Lung (tissue), 12 donors: ENCODE measurements around the gene ASPSCR1. TPM values are rescaled to one million over a fixed set of nuclear protein-coding genes. Genes with fewer than 3 reads are reported as not detected.

Source experiments
- ATAC-seq: fragments of 200-7000 bp; cut with Tn5 transposase; one replicate; pipeline ENCODE4 v1.9.1; 2020; ENCODE audit warnings: moderate number of reproducible peaks; ENCODE audit not compliant: insufficient read depth, low FRiP score
- DNase-seq, 3 donors: peaks; one replicate each; pipeline ENCODE4 v3.0.0-alpha.2; 2013 to 2017
- H3K27ac ChIP-seq, 2 donors: one replicate each; pipeline ENCODE4 v1.5.1; 2013; ENCODE audit warnings: mild to moderate bottlenecking in 2 of 2, moderate library complexity in 2 of 2, control low read depth in 1 of 2, inconsistent platforms in 1 of 2, low read depth in 1 of 2, low read length in 1 of 2
- H3K27me3 ChIP-seq, 3 donors: one replicate each; pipeline ENCODE4 v1.5.1; 2013; ENCODE audit warnings: low read length in 2 of 3; ENCODE audit not compliant: control insufficient read depth in 3 of 3, insufficient read depth in 3 of 3
- H3K36me3 ChIP-seq, 4 donors: one replicate each; pipeline ENCODE4 v1.5.1; 2013; ENCODE audit warnings: low read length in 4 of 4, mild to moderate bottlenecking in 1 of 4, moderate library complexity in 1 of 4; ENCODE audit not compliant: control insufficient read depth in 4 of 4, insufficient read depth in 4 of 4
- H3K4me1 ChIP-seq, 5 donors: one replicate each; pipeline ENCODE4 v1.5.1; 2013; ENCODE audit warnings: low read length in 5 of 5, mild to moderate bottlenecking in 2 of 5, moderate library complexity in 1 of 5; ENCODE audit not compliant: control insufficient read depth in 5 of 5, insufficient read depth in 5 of 5
- H3K4me3 ChIP-seq: one replicate; pipeline ENCODE4 v1.5.1; 2013; ENCODE audit warnings: mild to moderate bottlenecking, control low read depth, moderate library complexity
- H3K9ac ChIP-seq, 2 donors: one replicate each; pipeline ENCODE4 v1.5.1; 2013; ENCODE audit warnings: low read length in 2 of 2, control low read depth in 1 of 2; ENCODE audit not compliant: insufficient read depth in 1 of 2
- H3K9me3 ChIP-seq, 4 donors: one replicate each; pipeline ENCODE4 v1.5.1; 2013; ENCODE audit warnings: low read length in 3 of 4, mild to moderate bottlenecking in 1 of 4, moderate library complexity in 1 of 4; ENCODE audit not compliant: control insufficient read depth in 4 of 4, insufficient read depth in 3 of 4
- CTCF ChIP-seq: IDR thresholded peaks from 2 replicates; pipeline ENCODE4 v1.5.1; 2012; ENCODE audit warnings: mild to moderate bottlenecking; ENCODE audit errors: control extremely low read depth, extremely low read depth
- WGBS, 2 donors: extraction: QIAGEN DNeasy Blood & Tissue Kit; methylation state at CpG; one replicate each; pipeline ENCODE4 v1.1.7; 2013; 5-methylcytosine and 5-hydroxymethylcytosine counted together
- polyA plus RNA-seq, 2 donors: library from polyadenylated mRNA; stranded (reverse); fragments of 200-250 nt; gene quantifications; one replicate each; pipeline ENCODE4 v1.2.1, GENCODE V29; 2013
- total RNA-seq, 2 donors: library from RNA; depleted of rRNA in 1 of 2; stranded (reverse); fragments of >200 nt in 1 of 2; gene quantifications; one replicate each; pipeline ENCODE4 v1.2.1, GENCODE V29; 2014 to 2021
- donor health status: control.
- donor health status: control.
- donor health status: Bipolar disorder and iron deficiency.
- donor health status: healthy.
- donor health status: DM: yes; HTN: yes; CAD: no.

Gene ASPSCR1
- total and polyA plus RNA-seq, 4 donors, result 22.9 to 68.6 (median 42.4) TPM

DNA sequence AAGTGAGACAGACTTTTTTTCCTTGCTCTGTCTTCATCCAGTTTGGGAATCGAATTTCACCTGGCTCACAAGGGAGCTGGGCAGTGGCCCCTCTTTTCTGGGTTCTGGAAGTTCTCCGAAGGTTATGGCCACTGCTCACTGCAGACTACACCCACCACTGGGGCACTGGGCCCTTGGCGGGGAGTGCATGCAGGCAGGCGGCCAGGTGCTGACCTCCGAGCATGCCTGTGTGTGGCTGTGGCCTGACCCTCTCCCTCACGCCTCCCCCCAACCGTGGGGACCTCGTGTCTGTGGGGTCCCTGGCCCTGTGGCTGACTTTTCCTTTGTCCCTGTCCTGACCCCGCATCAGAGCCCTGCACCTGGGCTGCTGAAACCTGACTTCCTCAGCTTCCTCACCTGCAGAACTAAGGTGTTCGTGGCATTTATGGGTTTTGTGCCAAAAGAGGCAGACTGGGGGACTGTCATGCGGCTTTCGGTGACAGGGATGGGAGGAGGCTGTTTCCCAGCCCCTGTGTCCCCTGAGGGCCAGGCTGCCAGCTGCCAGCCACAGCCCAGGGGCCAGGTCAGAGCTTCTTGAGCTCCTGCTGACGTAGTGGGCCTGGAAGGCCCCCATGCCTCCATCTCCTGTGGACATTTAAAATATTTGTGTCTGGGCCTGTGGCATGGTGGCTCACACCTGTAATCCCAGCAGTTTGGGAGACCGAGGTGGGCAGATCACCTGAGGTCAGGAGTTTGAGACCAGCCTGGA is 21.4 kb downstream of the ASPSCR1 start:
- no peak for TF ChIP-seq CTCF
- H3K4me3 ChIP-seq, result no peak overlapping the region
- DNase-seq (no peak), ATAC-seq (no peak)
- H3K9ac ChIP-seq, result no peak overlapping the region
- no peaks in the 10 kb centered on the region for H3K27me3 ChIP-seq
- peaks cover 3 to 48% (median 10%) of the 10 kb centered on the region in 5 donors for H3K4me1 ChIP-seq
- peaks cover 0 to 17% (median 1%) of the 10 kb centered on the region in 4 donors for H3K36me3 ChIP-seq
- no peak overlapping the region for H3K27ac ChIP-seq
- no peaks in the 10 kb centered on the region for H3K9me3 ChIP-seq
- WGBS, 2 donors, result 89 to 90% methylated on average over 13 to 14 of the region's 14 CpGs

- Histone ChIP-seq H3K9ac (no peak overlapping the region), H3K4me1 (peaks cover 0 to 43% (median 8%) of the 10 kb centered on the region in 5 donors), H3K9me3 (no peaks in the 10 kb centered on the region), H3K27ac (peak overlapping the region in 1 of 2 donors; percentile 36), H3K36me3 (peaks cover 0 to 17% (median 1%) of the 10 kb centered on the region in 4 donors), H3K4me3 (no peak overlapping the region), H3K27me3 (no peaks in the 10 kb centered on the region)
- ATAC-seq, result peak; percentile 59
- 76 to 82% methylated on average over 11 to 12 of the region's 12 CpGs for WGBS, 2 donors
- TF ChIP-seq CTCF, result no peak
- no peak for DNase-seq
Measured at GRCh38 chr17:81999587-81999975, 22.2 kb downstream of the ASPSCR1 start.

GRCh38 chr17:81999976-82000802 is 22.8 kb downstream of the ASPSCR1 start:
- H3K9me3 ChIP-seq, result no peaks in the 10 kb centered on the region
- TF ChIP-seq CTCF, result no peak
- no peak overlapping the region for H3K4me3 ChIP-seq
- peaks cover 0 to 37% (median 8%) of the 10 kb centered on the region in 5 donors for H3K4me1 ChIP-seq
- H3K27ac ChIP-seq, result peak overlapping the region in 1 of 2 donors; percentile 36
- no peak overlapping the region for H3K9ac ChIP-seq
- no peaks in the 10 kb centered on the region for H3K27me3 ChIP-seq
- 78 to 90% methylated on average over 36 of the region's 36 CpGs for WGBS, 2 donors
- DNase-seq (peak in 2 of 3 donors; percentile 55 to 62), ATAC-seq (no peak)
- H3K36me3 ChIP-seq, result peaks cover 0 to 17% (median 1%) of the 10 kb centered on the region in 4 donors
